Liver (tissue), 3 donors: ENCODE data around the gene NMRAL1.

ENCODE experiments used
- TAF1 ChIP-seq: conservative IDR thresholded peaks from 2 replicates; pipeline ENCODE4 v1.6.1; 2016; ENCODE audit warnings: antibody characterized with exemption, mild to moderate bottlenecking
- TF ChIP-seq, protein P1 (sequence below): fragments of 150-350 bp; IDR thresholded peaks from 2 replicates; pipeline ENCODE4 v1.5.1; 2017; ENCODE audit warnings: improper control_type of control experiment, low read depth, low read length; ENCODE audit not compliant: missing input control
- donor health status: healthy.
- donor health status: healthy.

DNA sequence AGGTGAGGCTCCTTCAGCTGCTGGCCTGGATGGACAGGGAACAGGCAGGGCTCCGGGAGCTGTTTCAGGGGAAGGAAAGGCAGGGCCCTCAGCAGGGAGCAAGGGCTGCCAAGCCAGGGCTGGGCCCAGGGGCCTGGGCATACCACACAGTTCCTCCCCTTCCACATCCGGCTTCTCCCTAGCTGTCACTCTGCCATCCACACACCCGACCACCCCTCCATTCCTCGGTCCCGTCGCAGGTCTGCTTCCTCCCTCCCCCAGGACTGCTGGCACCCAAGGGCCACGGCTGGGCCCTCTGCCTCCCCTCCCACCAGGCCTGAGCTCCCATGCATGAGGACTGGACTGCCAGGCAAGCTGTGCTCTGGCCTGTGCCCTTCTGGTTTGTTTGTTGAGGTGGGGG, 40.2 kb upstream of the NMRAL1 start:
- TF ChIP-seq, protein P1, sequence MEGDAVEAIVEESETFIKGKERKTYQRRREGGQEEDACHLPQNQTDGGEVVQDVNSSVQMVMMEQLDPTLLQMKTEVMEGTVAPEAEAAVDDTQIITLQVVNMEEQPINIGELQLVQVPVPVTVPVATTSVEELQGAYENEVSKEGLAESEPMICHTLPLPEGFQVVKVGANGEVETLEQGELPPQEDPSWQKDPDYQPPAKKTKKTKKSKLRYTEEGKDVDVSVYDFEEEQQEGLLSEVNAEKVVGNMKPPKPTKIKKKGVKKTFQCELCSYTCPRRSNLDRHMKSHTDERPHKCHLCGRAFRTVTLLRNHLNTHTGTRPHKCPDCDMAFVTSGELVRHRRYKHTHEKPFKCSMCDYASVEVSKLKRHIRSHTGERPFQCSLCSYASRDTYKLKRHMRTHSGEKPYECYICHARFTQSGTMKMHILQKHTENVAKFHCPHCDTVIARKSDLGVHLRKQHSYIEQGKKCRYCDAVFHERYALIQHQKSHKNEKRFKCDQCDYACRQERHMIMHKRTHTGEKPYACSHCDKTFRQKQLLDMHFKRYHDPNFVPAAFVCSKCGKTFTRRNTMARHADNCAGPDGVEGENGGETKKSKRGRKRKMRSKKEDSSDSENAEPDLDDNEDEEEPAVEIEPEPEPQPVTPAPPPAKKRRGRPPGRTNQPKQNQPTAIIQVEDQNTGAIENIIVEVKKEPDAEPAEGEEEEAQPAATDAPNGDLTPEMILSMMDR = no peak
- no peak for TF ChIP-seq TAF1
